MCF 10A (cell line): ENCODE measurements around the gene NOXO1. TPM values are rescaled to one million over a fixed set of nuclear protein-coding genes. Genes with fewer than 3 reads are reported as not detected.

Source experiments
- BruUV-seq: library from RNA; stranded (reverse); fragments of 400-500 nt; replicated peaks from 2 replicates; lab custom pipeline; 2021; lab: Mats Ljungman, UMichigan
- CTCF ChIA-PET: fragments of 300-600 bp; sonication (Branson Sonifier 250); formaldehyde crosslinking; extraction: SDS; loops from one replicate; lab custom pipeline; 2021; ENCODE audit warnings: antibody characterized with exemption, inconsistent platforms; lab: Yijun Ruan, JAX
- POLR2A ChIA-PET: fragments of 300-600, 350-650 bp; sonication (Branson Sonifier 250); formaldehyde crosslinking; extraction: SDS; loops from one replicate; lab custom pipeline; 2020; ENCODE audit warnings: antibody characterized with exemption, inconsistent platforms; lab: Yijun Ruan, JAX
- DNase-seq: peaks from one replicate; pipeline ENCODE4 v3.0.0-alpha.2; 2018; ENCODE audit not compliant: unreplicated experiment
- H3K27ac Mint-ChIP-seq: one replicate; pipeline ENCODE4 v1.8.0; 2022; ENCODE audit warnings: mild to moderate bottlenecking, low read depth, mixed read lengths; ENCODE audit not compliant: unreplicated experiment
- H3K27me3 Mint-ChIP-seq: one replicate; pipeline ENCODE4 v1.8.0; 2022; ENCODE audit warnings: mixed read lengths; ENCODE audit not compliant: insufficient read depth, unreplicated experiment
- H3K36me3 Mint-ChIP-seq: one replicate; pipeline ENCODE4 v1.8.0; 2022; ENCODE audit warnings: mild to moderate bottlenecking, moderate library complexity, mixed read lengths; ENCODE audit not compliant: insufficient read depth, unreplicated experiment
- H3K4me1 Mint-ChIP-seq: one replicate; pipeline ENCODE4 v1.8.0; 2022; ENCODE audit warnings: mixed read lengths; ENCODE audit not compliant: insufficient read depth, unreplicated experiment
- H3K4me3 Mint-ChIP-seq: one replicate; pipeline ENCODE4 v1.8.0; 2022; ENCODE audit warnings: mild to moderate bottlenecking, moderate library complexity, mixed read lengths; ENCODE audit not compliant: unreplicated experiment
- H3K9me3 Mint-ChIP-seq: one replicate; pipeline ENCODE4 v1.8.0; 2022; ENCODE audit warnings: mixed read lengths; ENCODE audit not compliant: unreplicated experiment
- intact Hi-C: fragments of 100-400 bp; cut with micrococcal nuclease; formaldehyde crosslinking; loops from 2 replicates; pipeline ENCODE4 v1.14.1; 2022
- total RNA-seq: library from RNA; stranded (reverse); gene quantifications from 2 replicates; pipeline ENCODE4 v1.2.3, GENCODE V29; 2022
- TF ChIP-seq, protein P1 (sequence below): fragments of 200-600 bp; IDR thresholded peaks from one replicate; pipeline ENCODE4 v1.8.0; 2022; ENCODE audit warnings: antibody characterized with exemption, mild to moderate bottlenecking; ENCODE audit not compliant: unreplicated experiment

Gene NOXO1
- total RNA-seq, 1 experiment from 2014 or later, result 1.1 TPM

DNA sequence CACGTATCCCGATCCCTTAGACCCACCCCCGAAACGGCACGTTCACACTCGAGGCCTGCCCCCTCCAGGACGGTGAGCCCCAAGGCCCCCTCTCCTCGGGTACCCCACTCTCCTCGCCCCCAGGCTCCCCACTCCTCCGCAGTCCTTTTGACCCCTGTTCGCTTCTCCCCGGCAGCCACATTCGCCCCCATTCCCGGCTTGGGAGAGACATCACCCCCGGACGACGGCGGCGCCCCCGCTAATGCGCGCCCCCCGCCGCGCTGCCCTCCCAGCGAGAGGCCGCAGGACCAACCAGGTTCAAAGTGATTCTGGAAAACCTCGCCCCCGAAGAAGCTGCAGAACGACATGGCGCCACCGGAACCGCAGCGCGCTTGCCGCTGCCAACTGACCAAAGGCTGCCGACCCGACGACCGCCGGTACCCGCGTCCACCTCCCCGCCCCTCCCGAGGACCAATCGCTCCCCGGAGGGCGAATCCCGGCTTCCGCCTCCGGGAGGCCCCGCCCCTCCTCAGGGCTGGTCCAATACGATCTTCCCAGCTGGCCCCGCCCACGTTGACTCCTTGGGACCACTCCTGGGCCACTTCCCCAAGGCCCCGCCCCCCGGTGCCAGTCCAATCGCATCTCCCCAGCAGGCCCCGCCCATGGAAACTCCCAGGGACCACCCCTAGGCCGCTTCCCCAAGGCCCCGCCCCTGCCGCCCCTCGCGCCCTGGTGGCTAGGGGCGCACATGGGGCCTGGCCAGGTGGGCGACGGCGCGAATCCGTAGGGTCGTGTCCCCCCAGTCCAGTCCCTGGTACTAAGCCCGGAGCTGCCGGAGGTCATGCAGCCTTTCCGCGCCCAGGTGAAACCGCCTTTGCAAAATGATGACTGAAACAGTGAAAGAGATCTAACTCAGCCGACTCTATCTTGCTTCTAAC lies 38.2 kb downstream of the NOXO1 start, which contains the start of gene MSRB1:
TSS of gene MSRB1 (minus strand) at position 390 of the 917 bp plus-strand sequence. CDS start at position 347, 43 bp downstream.
- Mint-ChIP-seq H3K36me3 (peaks cover 11% of the 10 kb centered on the region), H3K4me1 (peaks cover 5% of the 10 kb centered on the region), H3K27me3 (no peaks in the 10 kb centered on the region), H3K4me3 (peak within 1 kb of the TSS; percentile 87), H3K9me3 (no peaks in the 10 kb centered on the region), H3K27ac (peak within 1 kb of the TSS; percentile 42)
- BruUV-seq, result no TSS peak
- TF ChIP-seq, protein P1, sequence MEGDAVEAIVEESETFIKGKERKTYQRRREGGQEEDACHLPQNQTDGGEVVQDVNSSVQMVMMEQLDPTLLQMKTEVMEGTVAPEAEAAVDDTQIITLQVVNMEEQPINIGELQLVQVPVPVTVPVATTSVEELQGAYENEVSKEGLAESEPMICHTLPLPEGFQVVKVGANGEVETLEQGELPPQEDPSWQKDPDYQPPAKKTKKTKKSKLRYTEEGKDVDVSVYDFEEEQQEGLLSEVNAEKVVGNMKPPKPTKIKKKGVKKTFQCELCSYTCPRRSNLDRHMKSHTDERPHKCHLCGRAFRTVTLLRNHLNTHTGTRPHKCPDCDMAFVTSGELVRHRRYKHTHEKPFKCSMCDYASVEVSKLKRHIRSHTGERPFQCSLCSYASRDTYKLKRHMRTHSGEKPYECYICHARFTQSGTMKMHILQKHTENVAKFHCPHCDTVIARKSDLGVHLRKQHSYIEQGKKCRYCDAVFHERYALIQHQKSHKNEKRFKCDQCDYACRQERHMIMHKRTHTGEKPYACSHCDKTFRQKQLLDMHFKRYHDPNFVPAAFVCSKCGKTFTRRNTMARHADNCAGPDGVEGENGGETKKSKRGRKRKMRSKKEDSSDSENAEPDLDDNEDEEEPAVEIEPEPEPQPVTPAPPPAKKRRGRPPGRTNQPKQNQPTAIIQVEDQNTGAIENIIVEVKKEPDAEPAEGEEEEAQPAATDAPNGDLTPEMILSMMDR, result no peak
- intact Hi-C loops, result no loop called here
- POLR2A ChIA-PET, result interaction anchor here (0.6 to 2.8 kb wide), 13 partner anchors 9 to 212 kb away, joined by 3 to 33 read pairs (median 3); partner anchors contain the start of genes NDUFB10, NUBP2, RPS2 and SPSB3
- CTCF ChIA-PET, result interaction anchor here (0.6 to 1.4 kb wide), 3 partner anchors 9 to 197 kb away, joined by 3 to 4 read pairs (median 3); no protein-coding TSS in a partner anchor
- DNase-seq, result peak; percentile 99

DNA sequence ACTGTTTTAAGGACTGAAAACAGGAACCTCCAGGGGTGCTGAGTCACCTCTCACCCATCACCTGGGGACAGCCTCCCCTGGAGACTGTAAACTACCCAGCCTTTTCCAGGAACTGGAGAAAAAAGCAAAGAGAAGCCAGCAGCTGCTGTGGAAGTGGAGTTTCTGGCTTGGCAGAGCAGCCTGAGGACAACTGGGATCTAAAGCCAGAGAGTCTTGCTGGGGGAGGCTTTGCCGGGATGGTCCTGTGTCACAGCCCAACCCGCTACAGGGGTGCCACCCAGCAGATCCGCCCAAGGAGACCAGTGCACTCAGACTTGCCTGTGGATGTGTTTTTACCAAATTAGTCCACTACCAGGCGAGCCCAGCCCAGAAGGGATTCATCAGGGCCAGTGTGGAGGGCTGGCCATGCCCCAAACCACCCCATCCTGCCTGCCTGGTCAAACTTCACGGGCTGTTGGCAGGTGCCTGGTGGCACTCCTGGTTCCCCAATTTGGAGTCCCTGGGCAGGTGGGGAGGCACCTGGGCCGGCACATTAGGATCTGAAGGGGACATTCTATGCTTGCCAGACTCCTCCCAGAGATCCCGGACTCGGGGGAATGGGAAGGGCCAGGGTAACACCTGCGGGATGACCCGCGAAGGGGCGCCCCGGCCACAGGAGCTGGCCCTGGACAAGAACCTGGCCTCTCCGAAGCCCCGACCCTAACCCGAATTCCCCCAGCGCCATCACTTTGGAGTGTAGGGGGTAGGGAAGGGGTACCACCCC lies 39.0 kb downstream of the NOXO1 start:
- no peaks in the 10 kb centered on the region for H3K27me3 Mint-ChIP-seq
- H3K36me3 Mint-ChIP-seq, result peaks cover 18% of the 10 kb centered on the region
- BruUV-seq, result no TSS peak
- TF ChIP-seq, protein P1, result no peak
- ChIA-PET CTCF (interaction anchor here (0.5 to 1.8 kb wide), 6 partner anchors 9 to 198 kb away, joined by 3 to 8 read pairs (median 4); no protein-coding TSS in a partner anchor), POLR2A (interaction anchor here (0.8 to 2.8 kb wide), 6 partner anchors 10 to 213 kb away, joined by 3 to 33 read pairs (median 10); partner anchors contain the start of genes NDUFB10, RPS2 and TRAF7)
- intact Hi-C loops, result no loop called here
- peak; percentile 66 for DNase-seq
- H3K9me3 Mint-ChIP-seq, result no peaks in the 10 kb centered on the region
- peaks cover 5% of the 10 kb centered on the region for H3K4me1 Mint-ChIP-seq
- H3K27ac Mint-ChIP-seq, result peak overlapping the region; percentile 42
- peak overlapping the region; percentile 87 for H3K4me3 Mint-ChIP-seq

DNA sequence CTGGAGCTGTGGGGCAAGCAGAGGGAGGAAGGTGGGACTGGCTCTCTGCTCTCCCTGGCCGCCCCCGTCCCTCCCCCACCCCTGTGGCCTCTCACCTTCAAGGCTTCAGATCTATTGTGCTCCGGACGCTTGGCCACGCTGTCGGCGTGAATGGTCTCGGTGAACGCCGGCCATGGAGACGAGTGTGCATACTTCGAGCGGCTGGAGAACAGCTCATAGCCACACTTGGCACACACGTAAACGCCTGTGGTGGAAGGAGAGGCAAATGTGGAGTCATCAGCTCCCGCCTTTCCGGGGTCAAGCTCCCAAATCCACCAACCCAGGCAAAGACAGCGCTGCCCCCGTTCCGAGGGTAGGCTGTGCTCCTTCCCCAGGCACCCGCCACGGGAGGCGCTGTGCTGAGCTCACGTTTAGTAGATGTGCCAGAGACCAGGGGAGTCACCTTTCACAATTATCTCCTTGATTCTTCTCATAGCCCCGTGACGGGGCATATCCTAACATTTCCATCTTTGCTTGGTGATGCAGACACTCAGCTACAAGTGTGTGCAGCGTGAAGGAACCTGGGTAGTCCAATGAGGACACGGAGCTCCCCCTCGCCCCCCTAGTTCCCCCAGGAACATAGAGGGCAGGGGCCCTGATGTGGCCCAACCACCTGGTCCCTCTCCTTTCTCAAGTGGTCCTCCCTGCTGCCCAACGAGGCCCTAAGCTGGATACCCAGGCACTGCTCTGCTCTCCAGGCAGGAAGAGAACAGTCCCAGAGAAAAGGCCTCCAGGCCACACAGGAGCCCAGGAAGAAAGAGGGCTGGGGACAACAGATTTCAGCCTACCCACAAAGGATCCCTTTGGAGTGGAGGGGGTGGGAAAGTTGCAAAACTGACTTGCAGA lies 39.9 kb downstream of the NOXO1 start:
- H3K9me3 Mint-ChIP-seq, result no peaks in the 10 kb centered on the region
- BruUV-seq, result no TSS peak
- DNase-seq, result no peak
- no peaks in the 10 kb centered on the region for H3K27me3 Mint-ChIP-seq
- CTCF ChIA-PET, result interaction anchor here (0.5 to 1.8 kb wide), 5 partner anchors 10 to 181 kb away, joined by 3 to 8 read pairs (median 3); no protein-coding TSS in a partner anchor
- peaks cover 5% of the 10 kb centered on the region for H3K4me1 Mint-ChIP-seq
- no peak overlapping the region for H3K27ac Mint-ChIP-seq
- intact Hi-C loops, result no loop called here
- TF ChIP-seq, protein P1, result no peak
- POLR2A ChIA-PET, result interaction anchor here (1.4 to 2.8 kb wide), 4 partner anchors 17 to 23 kb away, joined by 3 to 33 read pairs (median 8); partner anchors contain the start of genes NDUFB10 and RPS2
- H3K36me3 Mint-ChIP-seq, result peaks cover 22% of the 10 kb centered on the region
- peak overlapping the region; percentile 87 for H3K4me3 Mint-ChIP-seq
